Mucosa of stomach (tissue), 1 donor: Measurements from ENCODE around the gene ZMAT5.

ENCODE experiments used
- H3K27me3 ChIP-seq: one replicate; pipeline ENCODE4 v1.7.0; 2013; ENCODE audit warnings: mild to moderate bottlenecking, low read length; ENCODE audit not compliant: control insufficient read depth, insufficient read depth
- H3K36me3 ChIP-seq: one replicate; pipeline ENCODE4 v1.7.0; 2013; ENCODE audit warnings: low read length; ENCODE audit not compliant: control insufficient read depth, insufficient read depth
- H3K4me1 ChIP-seq: one replicate; pipeline ENCODE4 v1.7.0; 2013; ENCODE audit warnings: mild to moderate bottlenecking, low read length; ENCODE audit not compliant: control insufficient read depth, insufficient read depth
- H3K4me3 ChIP-seq: one replicate; pipeline ENCODE4 v1.7.0; 2013; ENCODE audit warnings: low read length
- H3K9ac ChIP-seq: one replicate; pipeline ENCODE4 v1.7.0; 2013; ENCODE audit warnings: mild to moderate bottlenecking, low read length, moderate library complexity
- H3K9me3 ChIP-seq: one replicate; pipeline ENCODE4 v1.7.0; 2013; ENCODE audit warnings: mild to moderate bottlenecking, low read length, moderate library complexity; ENCODE audit not compliant: control insufficient read depth
- donor health status: Pancreatic carcinoma.

Gene ZMAT5

DNA sequence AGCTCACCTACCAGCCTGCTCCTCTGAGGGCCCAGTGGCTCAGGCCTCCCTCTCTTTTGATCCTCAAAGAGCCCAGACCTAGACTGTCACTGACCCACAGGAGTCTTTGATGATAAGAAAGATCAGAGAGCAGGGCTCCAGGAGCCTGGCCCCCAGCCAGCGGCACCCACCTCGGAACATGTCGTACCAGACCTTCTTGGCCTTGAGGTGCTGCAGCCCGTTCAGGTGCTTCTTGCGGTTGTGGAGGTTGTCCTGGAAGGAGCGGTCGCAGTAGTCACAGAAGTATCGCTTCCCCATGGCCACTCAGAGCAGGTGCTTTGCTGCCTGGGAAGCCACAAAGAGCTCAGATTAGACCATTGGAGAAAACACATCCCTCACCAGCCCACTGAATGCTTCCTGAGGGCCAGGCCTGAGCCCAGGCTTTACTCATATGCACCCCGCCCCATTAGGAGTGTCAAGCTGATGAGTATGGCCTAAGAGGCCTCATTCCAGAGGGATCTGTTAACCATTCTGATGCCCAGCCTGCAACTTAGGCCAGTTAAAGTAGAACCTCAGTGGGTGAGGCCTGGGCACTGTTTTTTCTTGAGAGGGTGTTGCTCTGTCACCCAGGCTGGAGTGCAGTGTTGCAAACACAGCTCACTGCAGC, 18.4 kb downstream of the ZMAT5 start:
- Histone ChIP-seq H3K27me3 (no peaks in the 10 kb centered on the region), H3K9me3 (no peaks in the 10 kb centered on the region), H3K4me1 (no peaks in the 10 kb centered on the region), H3K9ac (no peak overlapping the region), H3K36me3 (no peaks in the 10 kb centered on the region), H3K4me3 (no peak overlapping the region)

DNA sequence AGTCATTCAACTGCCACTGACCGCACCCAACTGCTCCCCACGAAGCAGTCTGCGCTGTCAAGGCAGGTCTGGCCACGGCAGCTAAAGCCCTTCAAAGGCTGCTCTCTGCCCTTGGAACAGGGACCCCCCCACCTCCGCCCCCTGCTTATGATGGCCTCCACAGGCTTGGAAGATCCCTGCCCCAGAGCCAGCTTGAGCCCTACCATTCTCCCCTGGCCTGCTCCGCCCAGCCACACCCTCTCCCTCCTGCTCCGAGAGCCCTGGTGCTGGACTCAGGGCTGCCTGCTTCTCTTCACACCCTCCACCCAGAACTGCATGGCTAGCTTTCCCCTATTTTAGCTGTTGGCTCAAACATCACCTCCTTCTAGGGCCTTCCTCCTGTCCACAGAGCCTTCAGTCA, 19.0 kb downstream of the ZMAT5 start:
- no peaks in the 10 kb centered on the region for H3K9me3 ChIP-seq
- no peak overlapping the region for H3K4me3 ChIP-seq
- H3K36me3 ChIP-seq = no peaks in the 10 kb centered on the region
- no peaks in the 10 kb centered on the region for H3K4me1 ChIP-seq
- no peak overlapping the region for H3K9ac ChIP-seq
- no peaks in the 10 kb centered on the region for H3K27me3 ChIP-seq

DNA sequence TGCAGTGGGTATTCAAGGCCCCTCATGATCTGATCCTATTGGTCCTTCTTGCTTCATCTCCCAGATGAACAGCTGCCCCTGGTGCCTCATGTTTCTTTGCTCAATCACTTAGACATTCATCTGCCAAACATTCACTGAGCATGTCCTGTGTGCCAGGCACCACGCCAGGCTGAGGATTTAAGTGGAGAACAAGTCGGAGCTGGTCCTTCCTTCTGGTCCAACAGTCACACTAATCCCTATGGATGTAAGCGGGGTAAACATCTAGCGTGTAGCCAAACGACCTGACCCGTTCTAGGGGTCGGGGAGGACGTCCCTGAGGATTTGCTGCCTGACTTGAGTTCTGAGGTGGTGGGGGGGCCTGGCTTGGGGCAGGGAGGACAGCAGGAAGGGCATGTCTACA, 21.9 kb downstream of the ZMAT5 start:
- no peaks in the 10 kb centered on the region for H3K36me3 ChIP-seq
- no peak overlapping the region for H3K4me3 ChIP-seq
- no peak overlapping the region for H3K9ac ChIP-seq
- no peaks in the 10 kb centered on the region for H3K27me3 ChIP-seq
- H3K4me1 ChIP-seq = no peaks in the 10 kb centered on the region
- no peaks in the 10 kb centered on the region for H3K9me3 ChIP-seq

DNA sequence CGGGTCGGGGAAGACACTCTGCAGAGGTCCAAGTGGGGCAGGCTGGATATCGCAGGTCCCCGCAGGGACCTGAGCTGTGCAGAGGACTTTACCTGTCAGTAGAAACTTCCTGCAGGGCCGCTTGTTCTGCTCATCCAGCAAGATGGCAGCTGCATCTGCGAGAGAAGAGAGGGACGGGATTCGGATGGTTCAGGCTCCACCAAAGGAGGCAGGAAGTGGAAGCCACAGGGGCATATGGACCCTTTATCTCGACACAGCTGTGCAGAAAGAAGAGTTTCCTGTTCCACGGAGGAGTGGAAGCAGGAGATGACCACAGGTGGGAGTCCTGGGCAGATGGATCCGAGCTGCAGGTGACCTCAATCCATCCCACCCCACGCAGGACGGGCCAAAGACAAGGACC, 24.5 kb downstream of the ZMAT5 start:
- H3K36me3 ChIP-seq = no peaks in the 10 kb centered on the region

DNA sequence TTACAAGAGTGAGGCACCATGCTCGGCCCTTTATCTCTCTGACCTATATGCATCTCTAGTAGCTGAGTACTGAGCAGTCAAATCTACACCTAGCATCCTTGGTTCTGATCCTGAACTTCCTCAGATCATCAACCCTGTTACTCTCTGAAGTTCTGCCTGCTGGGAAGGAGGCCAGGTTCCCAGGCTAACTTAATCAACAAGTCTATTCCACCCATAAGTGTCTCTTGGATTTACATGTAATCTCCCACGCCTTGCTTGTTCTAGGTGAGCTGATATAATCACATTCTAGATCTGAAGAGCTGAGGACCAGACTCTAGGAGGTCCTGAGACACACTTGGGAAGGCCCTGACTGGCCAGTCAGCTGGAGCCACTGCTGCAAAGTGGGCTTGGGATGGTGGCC, 24.9 kb downstream of the ZMAT5 start:
- Histone ChIP-seq H3K4me3 (no peak overlapping the region), H3K36me3 (no peaks in the 10 kb centered on the region), H3K27me3 (no peaks in the 10 kb centered on the region), H3K4me1 (no peaks in the 10 kb centered on the region), H3K9ac (no peak overlapping the region), H3K9me3 (no peaks in the 10 kb centered on the region)

More for the DNA sequence above, 24.5 kb downstream of the ZMAT5 start:
- Histone ChIP-seq H3K9me3 (no peaks in the 10 kb centered on the region), H3K4me1 (no peaks in the 10 kb centered on the region), H3K9ac (no peak overlapping the region), H3K27me3 (no peaks in the 10 kb centered on the region), H3K4me3 (no peak overlapping the region)

DNA sequence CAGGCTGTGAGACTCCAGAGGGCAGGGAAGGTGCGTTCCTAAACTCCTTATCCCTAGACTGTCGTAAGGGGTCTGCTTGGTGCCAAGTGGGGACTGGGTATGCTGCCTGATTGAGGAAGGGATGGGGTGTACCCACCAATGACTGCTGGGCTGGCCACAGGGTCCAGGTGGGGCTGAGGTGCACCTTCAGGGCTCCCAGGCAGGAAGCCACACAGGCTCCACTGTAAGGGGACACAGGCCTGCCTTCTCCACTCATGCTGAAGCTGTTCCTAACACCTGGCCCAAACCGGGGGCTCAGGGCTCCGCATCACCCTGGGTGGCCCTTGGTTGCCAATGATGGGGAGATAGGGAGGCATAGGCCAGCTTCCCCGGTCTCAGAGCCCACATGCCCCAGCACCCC, 26.6 kb downstream of the ZMAT5 start:
- Histone ChIP-seq H3K9ac (no peak overlapping the region), H3K27me3 (no peaks in the 10 kb centered on the region), H3K4me1 (no peaks in the 10 kb centered on the region), H3K4me3 (no peak overlapping the region), H3K36me3 (no peaks in the 10 kb centered on the region), H3K9me3 (no peaks in the 10 kb centered on the region)

DNA sequence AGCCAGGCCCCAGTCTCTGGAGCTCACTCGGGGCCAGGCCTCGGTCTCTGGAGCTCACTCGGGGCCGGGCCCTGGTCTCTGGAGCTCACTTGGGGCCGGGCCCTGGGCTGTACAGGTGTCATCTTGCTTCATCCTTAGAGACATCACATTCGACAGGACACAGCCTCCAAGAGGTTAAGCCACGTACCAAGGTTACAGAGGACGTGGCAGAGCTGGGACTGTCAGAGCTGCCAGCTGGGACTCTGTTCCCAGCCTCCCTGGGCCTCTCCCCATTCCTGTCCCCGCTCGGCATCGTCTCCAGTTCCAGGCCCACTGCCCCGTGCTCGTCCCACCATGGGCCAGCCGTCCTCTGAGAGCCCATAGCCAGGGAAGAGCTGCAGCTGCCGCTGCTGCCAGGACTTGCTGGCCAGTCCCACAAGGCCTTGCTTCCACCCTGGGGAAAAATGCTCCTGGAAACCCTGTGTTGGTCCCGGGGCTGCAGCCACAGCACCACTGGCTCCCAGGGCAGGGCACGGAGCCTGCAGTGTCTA, 27.4 kb downstream of the ZMAT5 start:
- Histone ChIP-seq H3K9me3 (no peaks in the 10 kb centered on the region), H3K27me3 (no peaks in the 10 kb centered on the region), H3K36me3 (no peaks in the 10 kb centered on the region), H3K9ac (no peak overlapping the region), H3K4me3 (no peak overlapping the region), H3K4me1 (no peaks in the 10 kb centered on the region)

DNA sequence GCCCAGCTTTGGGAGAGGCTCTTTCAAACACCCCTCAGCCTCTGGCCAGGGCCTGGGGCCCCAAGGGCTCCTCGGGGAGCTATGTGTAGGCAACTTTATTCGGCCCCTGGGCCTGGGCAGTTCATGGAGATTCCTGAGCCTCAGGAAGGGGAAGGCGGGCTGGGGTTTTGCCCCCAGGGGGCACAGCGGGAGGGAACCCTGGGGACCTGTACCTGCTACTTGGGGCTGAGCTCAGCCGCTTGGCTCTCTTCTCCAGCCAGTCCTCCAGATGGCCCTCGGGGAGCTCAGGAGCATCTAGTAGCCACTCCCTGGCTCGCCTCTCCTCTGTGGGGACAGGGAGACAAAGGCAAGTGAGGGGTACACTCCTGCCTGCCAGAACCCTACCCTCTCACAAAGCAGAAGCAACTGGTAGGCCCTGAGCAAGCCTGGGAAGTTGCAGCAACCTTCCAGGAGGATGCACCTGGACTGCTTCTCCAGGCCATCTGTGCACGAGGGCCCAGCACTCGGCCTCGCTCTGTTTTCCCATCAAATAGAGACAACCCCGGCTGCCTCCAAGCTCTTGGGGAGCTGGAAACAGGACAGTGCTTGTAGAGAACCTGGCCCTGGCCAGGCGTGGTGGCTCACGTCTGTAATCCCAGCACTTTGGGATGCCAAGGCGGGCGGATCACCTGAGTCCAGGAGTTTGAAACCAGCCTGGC, 28.5 kb downstream of the ZMAT5 start:
- H3K36me3 ChIP-seq = no peaks in the 10 kb centered on the region
- H3K27me3 ChIP-seq = no peaks in the 10 kb centered on the region
- H3K9me3 ChIP-seq = no peaks in the 10 kb centered on the region
- H3K4me1 ChIP-seq = no peaks in the 10 kb centered on the region
- no peak overlapping the region for H3K9ac ChIP-seq
- no peak overlapping the region for H3K4me3 ChIP-seq

DNA sequence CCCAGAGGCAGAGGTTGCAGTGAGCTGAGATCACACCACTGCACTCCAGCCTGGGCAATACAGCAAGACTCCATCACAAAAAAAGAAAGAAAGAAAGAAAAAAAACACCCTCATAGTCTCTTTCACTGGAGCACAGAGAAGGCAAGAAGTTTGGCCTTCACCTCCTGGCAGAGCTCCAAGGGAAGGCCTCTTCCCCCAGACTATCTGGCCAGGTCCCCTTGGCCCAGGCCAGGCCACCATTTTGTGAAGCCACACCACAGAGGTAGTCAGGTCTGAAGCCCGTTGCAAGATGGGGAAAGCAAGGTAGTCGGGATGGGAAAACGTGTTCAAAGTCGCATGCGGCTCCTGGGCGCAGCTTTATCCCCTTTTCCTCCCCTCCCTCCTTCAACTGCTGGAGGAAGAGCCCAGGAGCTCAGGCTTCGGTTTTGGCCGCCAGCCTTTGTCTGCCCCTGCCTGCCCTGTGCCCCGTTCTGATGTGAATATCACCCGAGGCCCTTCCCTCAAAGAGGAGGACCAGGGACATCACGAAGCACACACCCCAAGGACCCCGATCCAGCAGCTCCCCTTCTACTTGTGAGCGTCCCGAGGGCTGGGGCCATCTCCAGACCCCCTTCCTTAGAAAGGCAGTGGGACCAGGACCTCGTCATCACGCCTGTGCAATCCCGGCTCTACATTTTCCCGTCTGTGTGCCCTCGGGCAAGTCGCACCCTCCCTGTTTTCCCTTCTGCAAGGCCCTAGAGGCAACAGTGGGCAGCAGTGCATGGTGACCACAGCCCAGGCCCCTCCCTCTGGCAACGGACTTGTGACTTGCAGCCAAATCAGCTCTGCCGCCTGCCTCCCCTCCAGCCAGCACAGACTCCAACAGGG, 29.3 kb downstream of the ZMAT5 start:
- no peaks in the 10 kb centered on the region for H3K27me3 ChIP-seq
- H3K4me1 ChIP-seq = no peaks in the 10 kb centered on the region
- H3K4me3 ChIP-seq = no peak overlapping the region
- no peaks in the 10 kb centered on the region for H3K9me3 ChIP-seq
- H3K9ac ChIP-seq = no peak overlapping the region
- H3K36me3 ChIP-seq = no peaks in the 10 kb centered on the region

DNA sequence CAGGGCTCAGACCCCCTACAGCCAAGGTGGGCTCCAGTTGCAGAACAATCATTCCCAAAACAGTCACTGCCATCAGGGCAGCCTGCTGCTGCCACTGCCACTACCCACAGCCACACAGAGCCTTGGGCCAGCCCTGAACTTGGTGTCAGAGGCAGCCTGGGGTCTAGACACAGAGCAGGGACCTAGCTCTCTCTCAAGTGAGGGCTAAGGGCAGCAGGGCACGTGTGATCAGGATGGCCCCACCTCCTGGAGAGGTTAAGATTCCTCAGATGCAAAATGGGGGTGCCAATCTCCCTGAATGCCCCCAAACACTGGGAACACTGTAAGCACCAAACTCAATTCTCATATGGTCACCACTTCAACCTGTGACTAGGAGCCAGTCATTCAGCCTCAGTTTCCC, 31.4 kb downstream of the ZMAT5 start:
- H3K4me3 ChIP-seq = no peak overlapping the region
- H3K27me3 ChIP-seq = no peaks in the 10 kb centered on the region
- H3K9ac ChIP-seq = no peak overlapping the region
- H3K36me3 ChIP-seq = no peaks in the 10 kb centered on the region
- H3K4me1 ChIP-seq = no peaks in the 10 kb centered on the region
- H3K9me3 ChIP-seq = no peaks in the 10 kb centered on the region

DNA sequence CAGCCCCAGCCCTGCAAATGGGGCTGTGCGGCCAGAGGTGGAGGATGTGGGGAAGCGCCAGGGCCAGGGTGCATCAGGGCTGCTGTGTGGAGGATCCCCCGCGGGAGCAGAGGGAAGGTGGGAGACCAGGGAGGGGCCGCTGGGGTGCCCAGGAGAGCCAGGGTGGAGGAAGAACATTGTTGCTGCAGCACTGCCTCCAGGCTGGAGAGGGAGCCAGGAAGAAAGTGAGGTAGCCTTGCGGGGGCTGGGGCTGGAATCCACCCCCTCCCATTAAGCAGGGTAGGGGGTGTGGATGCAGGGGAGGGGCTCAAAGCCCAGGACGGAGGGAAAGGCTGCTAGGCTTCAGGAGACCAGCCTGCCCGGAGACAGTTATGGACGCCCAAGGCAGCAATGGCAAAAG, 32.0 kb downstream of the ZMAT5 start:
- Histone ChIP-seq H3K4me1 (no peaks in the 10 kb centered on the region), H3K36me3 (no peaks in the 10 kb centered on the region), H3K9me3 (no peaks in the 10 kb centered on the region), H3K9ac (no peak overlapping the region), H3K4me3 (no peak overlapping the region), H3K27me3 (no peaks in the 10 kb centered on the region)

DNA sequence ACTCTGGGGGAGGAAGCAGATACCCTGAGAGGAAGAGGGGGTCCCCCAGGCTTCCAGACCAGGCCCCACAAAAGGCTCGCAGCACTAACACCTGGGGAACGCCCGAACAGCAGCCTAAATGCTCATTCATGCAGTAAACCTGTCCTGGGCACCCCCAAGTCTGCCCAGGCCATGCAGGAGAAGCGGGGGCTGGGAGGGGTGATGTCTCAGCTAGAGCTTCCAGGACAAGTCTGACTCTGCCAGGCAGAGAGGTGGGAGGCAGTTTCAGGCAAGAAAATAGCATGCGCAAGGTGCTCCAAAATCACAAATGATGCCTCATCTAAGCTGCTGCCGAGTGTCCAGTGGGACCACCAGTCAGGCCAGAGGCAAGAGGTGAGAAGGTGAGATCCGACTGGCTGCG, 32.4 kb downstream of the ZMAT5 start:
- Histone ChIP-seq H3K4me3 (no peak overlapping the region), H3K27me3 (no peaks in the 10 kb centered on the region), H3K4me1 (no peaks in the 10 kb centered on the region), H3K9ac (no peak overlapping the region), H3K36me3 (no peaks in the 10 kb centered on the region), H3K9me3 (no peaks in the 10 kb centered on the region)
